Esophagus (tissue), 2 donors: ENCODE measurements around the gene TSC22D3. TPM values are rescaled to one million over a fixed set of nuclear protein-coding genes. Genes with fewer than 3 reads are reported as not detected.
A peak's percentile ranks its signal among the peaks of the same experiment; 100 is the strongest.

ENCODE experiments used
- H3K27ac ChIP-seq, 2 donors: one replicate each; pipeline ENCODE4 v1.5.1; 2013; ENCODE audit warnings: low read depth in 2 of 2, mild to moderate bottlenecking in 2 of 2, inconsistent platforms in 1 of 2, low read length in 1 of 2, moderate library complexity in 1 of 2
- H3K27me3 ChIP-seq, 2 donors: one replicate each; pipeline ENCODE4 v1.6.1; 2013; ENCODE audit warnings: low read length in 2 of 2, control low read depth in 1 of 2, mild to moderate bottlenecking in 1 of 2; ENCODE audit not compliant: insufficient read depth in 2 of 2, control insufficient read depth in 1 of 2
- H3K36me3 ChIP-seq, 2 donors: one replicate each; pipeline ENCODE4 v1.6.1; 2013; ENCODE audit warnings: low read length in 1 of 2; ENCODE audit not compliant: control insufficient read depth in 2 of 2, insufficient read depth in 2 of 2
- H3K4me1 ChIP-seq, 2 donors: one replicate each; pipeline ENCODE4 v1.6.1; 2013; ENCODE audit warnings: low read length in 1 of 2; ENCODE audit not compliant: control insufficient read depth in 2 of 2, insufficient read depth in 2 of 2
- H3K4me3 ChIP-seq, 2 donors: one replicate each; pipeline ENCODE4 v1.5.1; 2013; ENCODE audit warnings: low read length in 2 of 2, mild to moderate bottlenecking in 2 of 2, low read depth in 1 of 2, moderate library complexity in 1 of 2
- H3K9me3 ChIP-seq, 2 donors: one replicate each; pipeline ENCODE4 v1.6.1; 2013; ENCODE audit warnings: mild to moderate bottlenecking in 2 of 2, low read depth in 1 of 2, low read length in 1 of 2, moderate library complexity in 1 of 2; ENCODE audit not compliant: control insufficient read depth in 2 of 2, insufficient read depth in 1 of 2
- WGBS, 2 donors: extraction: QIAGEN DNeasy Blood & Tissue Kit; methylation state at CpG; one replicate each; pipeline ENCODE4 v1.1.7; 2013; 5-methylcytosine and 5-hydroxymethylcytosine counted together
- polyA plus RNA-seq, 2 donors: library from polyadenylated mRNA; stranded (reverse); fragments of 200-250 nt; gene quantifications; one replicate each; pipeline ENCODE4 v1.2.3, GENCODE V29; 2013
- donor health status: healthy with polysubstance abuse.
- donor health status: Bipolar disorder and iron deficiency.

TSC22D3 gene
- polyA plus RNA-seq, 2 donors: 62.5 to 64.5 TPM

DNA sequence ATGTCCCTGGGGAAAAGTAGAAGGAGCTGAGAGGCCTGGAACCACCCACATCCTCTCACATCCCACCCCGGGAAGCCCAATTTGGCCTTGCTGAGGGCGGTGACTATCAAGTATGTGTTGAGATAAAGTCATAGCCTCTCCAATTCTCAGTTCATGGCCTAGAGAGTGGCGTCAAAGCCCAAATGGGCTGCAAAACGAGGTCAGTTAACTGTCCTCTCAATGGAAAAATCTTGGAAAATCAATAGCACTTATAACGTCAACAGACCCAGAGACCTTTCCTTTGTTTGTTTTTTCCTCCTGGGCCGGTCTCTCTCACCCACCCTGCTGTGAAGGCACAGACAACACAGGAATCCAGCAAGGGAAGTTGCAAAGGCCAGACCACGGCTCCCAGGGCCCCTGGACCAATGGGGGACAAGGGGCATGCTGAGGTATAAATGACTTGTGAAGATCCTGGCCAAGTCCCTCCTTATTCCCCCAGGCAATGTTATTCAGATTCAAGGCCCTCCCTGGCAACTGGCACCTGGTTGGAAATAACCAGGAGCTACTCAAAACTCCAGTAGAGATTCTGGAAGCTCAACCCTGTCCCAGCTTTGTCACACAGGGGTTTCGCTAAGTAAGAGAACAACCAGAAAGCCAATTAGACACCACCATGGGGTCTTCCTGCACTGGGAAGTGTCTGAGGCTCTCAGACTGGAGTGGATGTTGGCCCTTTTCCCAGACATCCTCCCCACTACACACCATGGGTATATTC is 38.6 kb downstream of the TSC22D3 start:
- H3K4me1 ChIP-seq: peaks cover 5 to 38% of the 10 kb centered on the region in 2 donors
- H3K9me3 ChIP-seq: no peaks in the 10 kb centered on the region
- 45 to 67% methylated on average over 8 of the region's 8 CpGs for WGBS, 2 donors
- H3K4me3 ChIP-seq: no peak overlapping the region
- H3K36me3 ChIP-seq: no peaks in the 10 kb centered on the region
- H3K27me3 ChIP-seq: no peaks in the 10 kb centered on the region
- H3K27ac ChIP-seq: no peak overlapping the region

DNA sequence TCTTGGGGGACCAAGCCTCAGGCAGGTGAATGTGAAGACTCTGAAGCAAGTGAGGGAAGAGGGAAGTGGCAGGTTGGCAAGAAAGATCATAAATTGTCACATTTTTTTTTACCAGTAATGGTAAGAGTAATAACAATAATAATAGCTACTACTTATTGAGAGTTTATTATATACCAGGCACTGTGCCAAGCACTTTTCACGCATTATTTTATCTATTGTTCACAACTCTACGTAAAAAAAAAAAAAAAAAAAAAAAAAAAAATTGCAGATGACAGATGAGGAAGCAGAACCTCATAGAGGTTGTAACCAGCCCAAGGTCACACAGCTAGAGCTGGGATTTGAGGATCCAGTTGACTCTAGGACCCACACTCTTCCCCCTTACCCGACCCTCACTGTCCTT is 40.9 kb downstream of the TSC22D3 start:
- H3K9me3 ChIP-seq: no peaks in the 10 kb centered on the region
- H3K27ac ChIP-seq: peak overlapping the region in 1 of 2 donors; percentile 25
- H3K36me3 ChIP-seq: no peaks in the 10 kb centered on the region
- H3K27me3 ChIP-seq: no peaks in the 10 kb centered on the region
- H3K4me3 ChIP-seq: no peak overlapping the region
- 41 to 59% methylated on average over 3 of the region's 3 CpGs for WGBS, 2 donors
- H3K4me1 ChIP-seq: peaks cover 5 to 35% of the 10 kb centered on the region in 2 donors

GRCh38 chrX:107733686-107734085 is 41.9 kb downstream of the TSC22D3 start:
- peak overlapping the region; percentile 28 to 33 for H3K27ac ChIP-seq
- no peaks in the 10 kb centered on the region for H3K9me3 ChIP-seq
- H3K4me1 ChIP-seq: peaks cover 3 to 32% of the 10 kb centered on the region in 2 donors
- WGBS, 2 donors: 51 to 52% methylated on average over 4 of the region's 4 CpGs
- H3K27me3 ChIP-seq: no peaks in the 10 kb centered on the region
- no peak overlapping the region for H3K4me3 ChIP-seq
- H3K36me3 ChIP-seq: no peaks in the 10 kb centered on the region

- H3K27ac ChIP-seq: peak overlapping the region; percentile 67 to 69
- WGBS, 2 donors: 32 to 35% methylated on average over 7 of the region's 7 CpGs
- H3K4me1 ChIP-seq: peaks cover 0 to 25% of the 10 kb centered on the region in 2 donors
- no peaks in the 10 kb centered on the region for H3K9me3 ChIP-seq
- no peak overlapping the region for H3K4me3 ChIP-seq
- no peaks in the 10 kb centered on the region for H3K27me3 ChIP-seq
- no peaks in the 10 kb centered on the region for H3K36me3 ChIP-seq
These were observed 43.6 kb downstream of the TSC22D3 start for GRCh38 chrX:107731831-107732502.

DNA sequence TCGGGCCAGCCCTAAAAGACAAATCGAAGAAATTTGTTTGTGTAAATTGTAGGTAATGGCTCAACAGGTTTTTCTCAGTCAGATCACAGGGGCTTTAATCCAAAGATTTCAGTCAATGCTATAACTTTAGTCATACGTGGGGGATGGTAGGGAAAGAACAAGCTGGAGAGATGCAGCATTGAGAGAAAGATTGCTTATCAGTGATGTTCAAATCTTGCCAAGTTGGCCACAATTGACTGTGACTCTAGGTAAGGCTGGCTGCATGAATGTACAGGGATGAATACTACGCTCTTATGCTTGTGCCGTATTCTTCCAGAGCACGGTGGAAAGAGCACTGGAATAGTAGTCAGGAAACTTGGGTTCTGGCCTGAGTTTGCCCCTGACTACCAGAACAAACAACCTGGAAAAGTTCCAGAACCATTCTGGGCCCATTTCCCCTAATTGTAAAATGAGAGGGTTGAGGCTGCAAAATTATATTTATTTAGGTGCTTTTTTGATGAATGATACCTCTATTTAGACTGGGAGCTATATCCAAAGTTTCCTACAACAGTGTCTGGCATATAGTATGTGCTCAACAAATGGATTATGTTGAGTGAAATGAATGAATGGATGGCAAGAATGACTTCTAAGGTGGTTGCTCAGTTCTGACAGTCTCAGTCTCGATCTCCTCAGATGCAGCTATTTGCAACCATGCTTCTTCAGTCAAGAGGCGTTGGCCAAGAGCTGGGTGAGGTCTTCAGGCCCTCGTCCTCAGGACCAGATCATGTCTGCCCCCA is 44.4 kb downstream of the TSC22D3 start:
- Histone ChIP-seq H3K27ac (peak overlapping the region; percentile 67 to 69), H3K9me3 (no peaks in the 10 kb centered on the region), H3K4me1 (peaks cover 0 to 25% of the 10 kb centered on the region in 2 donors), H3K4me3 (no peak overlapping the region), H3K27me3 (no peaks in the 10 kb centered on the region), H3K36me3 (no peaks in the 10 kb centered on the region)
- WGBS, 2 donors: 64 to 69% methylated on average over 9 of the region's 9 CpGs

DNA sequence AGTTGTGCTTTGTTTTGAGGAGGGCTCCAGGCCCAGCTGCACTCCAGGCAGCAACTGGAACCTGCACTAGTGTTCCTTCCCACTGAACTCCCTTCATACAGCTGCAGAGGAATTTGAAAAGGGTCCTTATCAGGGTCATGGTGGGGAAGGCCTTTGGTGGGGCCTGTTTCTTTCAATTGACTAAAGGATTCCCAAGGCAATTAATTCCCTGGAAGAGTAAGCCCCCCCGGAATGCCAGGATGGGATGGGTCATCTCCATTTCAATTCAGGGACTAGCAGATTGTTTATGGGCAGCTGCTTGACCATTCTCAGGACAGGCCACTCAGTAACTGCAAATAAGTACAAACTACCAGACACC is 45.3 kb downstream of the TSC22D3 start:
- Histone ChIP-seq H3K27ac (peak overlapping the region; percentile 25 to 38), H3K4me3 (no peak overlapping the region), H3K36me3 (no peaks in the 10 kb centered on the region), H3K9me3 (no peaks in the 10 kb centered on the region), H3K4me1 (peaks cover 0 to 25% of the 10 kb centered on the region in 2 donors), H3K27me3 (no peaks in the 10 kb centered on the region)
- 29 to 56% methylated on average over 1 of the region's 1 CpG for WGBS, 2 donors

DNA sequence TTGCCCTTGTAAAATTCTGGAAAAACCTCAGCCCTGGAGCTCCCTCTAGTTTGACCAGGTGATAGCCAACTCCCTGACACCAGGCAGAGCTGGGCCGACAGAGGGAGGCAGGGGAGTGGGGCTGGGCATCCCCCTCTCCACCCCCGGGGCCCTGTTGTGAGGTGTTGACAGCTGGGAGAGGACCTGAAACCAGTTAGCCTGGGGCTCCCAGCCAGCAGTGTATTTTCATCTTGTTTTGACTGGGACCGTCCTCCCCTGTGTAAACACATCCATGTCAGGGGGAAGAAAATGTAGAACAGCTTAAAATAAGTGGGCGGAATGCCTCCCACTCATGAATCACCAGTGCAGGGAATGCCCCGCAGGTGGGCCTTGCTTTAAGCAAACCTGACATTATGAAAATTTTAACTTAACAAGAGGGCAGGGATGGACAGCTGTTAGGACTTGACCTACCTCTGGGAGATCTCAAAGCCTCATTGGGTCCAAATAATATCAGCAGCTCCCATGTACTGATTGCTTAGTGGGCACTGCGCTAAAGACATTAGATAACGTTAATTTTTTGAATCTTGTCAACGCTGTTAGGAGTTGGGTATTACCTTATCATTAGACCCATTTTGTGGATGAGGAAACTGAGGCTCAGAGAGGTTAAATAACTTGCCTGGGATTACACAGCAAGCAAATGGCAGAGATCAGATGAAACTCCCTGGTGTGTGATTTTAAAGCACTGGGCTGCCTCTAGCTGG is 45.9 kb downstream of the TSC22D3 start:
- 52 to 62% methylated on average over 8 of the region's 8 CpGs for WGBS, 2 donors

GRCh38 chrX:107728371-107729099 is 47.1 kb downstream of the TSC22D3 start:
- no peaks in the 10 kb centered on the region for H3K36me3 ChIP-seq
- peaks cover 0 to 17% of the 10 kb centered on the region in 2 donors for H3K4me1 ChIP-seq
- no peak overlapping the region for H3K4me3 ChIP-seq
- H3K27ac ChIP-seq: peak overlapping the region; percentile 41 to 64
- 67% methylated on average over 4 of the region's 4 CpGs for WGBS, 2 donors
- H3K9me3 ChIP-seq: no peaks in the 10 kb centered on the region
- no peaks in the 10 kb centered on the region for H3K27me3 ChIP-seq

More for the DNA sequence above, 45.9 kb downstream of the TSC22D3 start:
- no peak overlapping the region for H3K4me3 ChIP-seq
- peak overlapping the region; percentile 41 to 64 for H3K27ac ChIP-seq
- H3K4me1 ChIP-seq: peaks cover 0 to 25% of the 10 kb centered on the region in 2 donors
- no peaks in the 10 kb centered on the region for H3K27me3 ChIP-seq
- no peaks in the 10 kb centered on the region for H3K36me3 ChIP-seq
- no peaks in the 10 kb centered on the region for H3K9me3 ChIP-seq
